Nephron progenitor cell (in vitro differentiated cells): ENCODE measurements around the gene NLRC4.

Experiments used
- DNase-seq: peaks from one replicate; pipeline ENCODE4 v3.0.0; 2021
- H3K27ac Mint-ChIP-seq: 2 replicates; pipeline ENCODE4 v1.8.0; 2021; ENCODE audit warnings: mild to moderate bottlenecking, moderate library complexity, mixed read lengths
- H3K27me3 Mint-ChIP-seq: 2 replicates; pipeline ENCODE4 v1.8.0; 2021; ENCODE audit warnings: mild to moderate bottlenecking, low read depth, mixed read lengths; ENCODE audit not compliant: poor library complexity
- H3K36me3 Mint-ChIP-seq: 2 replicates; pipeline ENCODE4 v1.8.0; 2021; ENCODE audit warnings: low read depth, mixed read lengths
- H3K4me1 Mint-ChIP-seq: 2 replicates; pipeline ENCODE4 v1.8.0; 2021; ENCODE audit warnings: mixed read lengths
- H3K4me3 Mint-ChIP-seq: 2 replicates; pipeline ENCODE4 v1.8.0; 2021; ENCODE audit warnings: mild to moderate bottlenecking, moderate library complexity, mixed read lengths
- H3K9me3 Mint-ChIP-seq: 2 replicates; pipeline ENCODE4 v1.8.0; 2021; ENCODE audit warnings: mild to moderate bottlenecking, moderate library complexity, mixed read lengths
- TF ChIP-seq, protein P1 (sequence below): fragments of 200-600 bp; sonication (generic); IDR thresholded peaks from 2 replicates; pipeline ENCODE4 v1.5.0; 2021; ENCODE audit warnings: antibody characterized with exemption

The NLRC4 gene

DNA sequence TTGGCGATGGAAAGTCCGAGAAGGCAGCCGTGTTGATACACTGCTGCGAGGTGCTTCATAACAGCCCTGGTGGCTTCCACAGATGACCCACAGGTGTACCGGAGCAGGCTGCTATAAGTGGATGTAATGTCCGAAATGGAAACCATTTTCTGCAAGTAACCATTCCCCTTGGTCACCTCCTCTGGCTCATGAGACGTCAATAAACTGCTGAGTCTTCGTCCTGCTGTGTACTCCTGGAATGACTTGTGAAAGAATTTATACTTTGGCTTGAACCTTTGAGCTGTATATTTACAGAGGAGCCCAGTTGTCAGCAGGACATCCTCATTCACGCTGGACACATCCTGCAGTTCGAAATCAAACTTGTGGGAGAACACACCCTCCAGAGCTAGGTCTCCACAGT is 14.4 kb downstream of the NLRC4 start:
- Mint-ChIP-seq H3K9me3 (no peaks in the 10 kb centered on the region), H3K27ac (no peak overlapping the region), H3K4me1 (no peaks in the 10 kb centered on the region), H3K4me3 (no peak overlapping the region), H3K36me3 (no peaks in the 10 kb centered on the region), H3K27me3 (peaks cover 8% of the 10 kb centered on the region)
- DNase-seq = no peak
- TF ChIP-seq, protein P1, sequence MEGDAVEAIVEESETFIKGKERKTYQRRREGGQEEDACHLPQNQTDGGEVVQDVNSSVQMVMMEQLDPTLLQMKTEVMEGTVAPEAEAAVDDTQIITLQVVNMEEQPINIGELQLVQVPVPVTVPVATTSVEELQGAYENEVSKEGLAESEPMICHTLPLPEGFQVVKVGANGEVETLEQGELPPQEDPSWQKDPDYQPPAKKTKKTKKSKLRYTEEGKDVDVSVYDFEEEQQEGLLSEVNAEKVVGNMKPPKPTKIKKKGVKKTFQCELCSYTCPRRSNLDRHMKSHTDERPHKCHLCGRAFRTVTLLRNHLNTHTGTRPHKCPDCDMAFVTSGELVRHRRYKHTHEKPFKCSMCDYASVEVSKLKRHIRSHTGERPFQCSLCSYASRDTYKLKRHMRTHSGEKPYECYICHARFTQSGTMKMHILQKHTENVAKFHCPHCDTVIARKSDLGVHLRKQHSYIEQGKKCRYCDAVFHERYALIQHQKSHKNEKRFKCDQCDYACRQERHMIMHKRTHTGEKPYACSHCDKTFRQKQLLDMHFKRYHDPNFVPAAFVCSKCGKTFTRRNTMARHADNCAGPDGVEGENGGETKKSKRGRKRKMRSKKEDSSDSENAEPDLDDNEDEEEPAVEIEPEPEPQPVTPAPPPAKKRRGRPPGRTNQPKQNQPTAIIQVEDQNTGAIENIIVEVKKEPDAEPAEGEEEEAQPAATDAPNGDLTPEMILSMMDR = no peak

DNA sequence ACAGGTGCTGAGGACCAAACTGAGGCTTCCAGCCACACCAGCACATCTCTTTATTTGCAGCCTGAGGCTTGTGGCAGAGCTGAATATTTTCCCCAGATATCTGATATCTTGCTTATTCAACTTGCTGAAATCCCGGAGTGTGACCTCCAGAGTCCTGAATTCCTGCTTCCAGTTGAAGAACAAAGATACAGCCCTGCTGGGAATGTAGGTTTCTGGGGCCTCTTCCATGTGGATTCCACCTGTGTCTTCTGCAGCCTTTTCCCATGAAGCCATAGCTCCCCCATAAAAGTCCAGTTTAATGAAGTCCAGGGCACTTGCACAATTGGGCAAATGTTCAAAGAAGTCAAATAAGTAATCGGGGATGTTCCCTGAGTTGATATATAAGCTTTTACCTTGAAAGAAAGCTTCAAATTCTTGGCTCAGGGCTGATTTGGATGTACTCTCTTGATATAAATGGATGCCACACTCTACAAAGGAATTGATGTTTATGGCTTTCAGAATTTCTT is 14.9 kb downstream of the NLRC4 start:
- H3K4me3 Mint-ChIP-seq = no peak overlapping the region
- no peak overlapping the region for H3K27ac Mint-ChIP-seq
- no peaks in the 10 kb centered on the region for H3K9me3 Mint-ChIP-seq
- DNase-seq = no peak
- TF ChIP-seq, protein P1 = no peak
- no peaks in the 10 kb centered on the region for H3K36me3 Mint-ChIP-seq
- no peaks in the 10 kb centered on the region for H3K4me1 Mint-ChIP-seq
- peaks cover 8% of the 10 kb centered on the region for H3K27me3 Mint-ChIP-seq

DNA sequence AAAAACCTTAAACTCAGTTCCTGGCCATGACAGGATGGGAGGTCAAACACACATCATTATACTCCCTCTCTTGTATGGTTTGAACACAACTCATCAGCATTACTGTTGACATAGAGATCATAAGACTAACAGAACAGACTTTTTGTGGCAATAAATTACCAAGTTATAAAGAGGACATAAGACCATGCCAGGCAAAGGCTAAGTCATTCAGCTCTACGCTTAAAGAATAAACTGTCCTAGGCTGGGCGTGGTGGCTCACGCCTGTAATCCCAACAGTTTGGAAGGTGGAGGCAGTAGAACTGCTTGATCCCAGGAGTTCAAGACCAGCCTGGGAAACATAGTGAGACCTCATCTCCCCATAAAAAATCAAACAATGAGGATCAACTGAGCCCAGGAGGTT is 16.4 kb downstream of the NLRC4 start:
- H3K36me3 Mint-ChIP-seq = no peaks in the 10 kb centered on the region
- no peaks in the 10 kb centered on the region for H3K9me3 Mint-ChIP-seq
- no peak for DNase-seq
- peaks cover 8% of the 10 kb centered on the region for H3K27me3 Mint-ChIP-seq
- TF ChIP-seq, protein P1 = no peak
- no peak overlapping the region for H3K27ac Mint-ChIP-seq
- H3K4me3 Mint-ChIP-seq = no peak overlapping the region
- H3K4me1 Mint-ChIP-seq = no peaks in the 10 kb centered on the region

DNA sequence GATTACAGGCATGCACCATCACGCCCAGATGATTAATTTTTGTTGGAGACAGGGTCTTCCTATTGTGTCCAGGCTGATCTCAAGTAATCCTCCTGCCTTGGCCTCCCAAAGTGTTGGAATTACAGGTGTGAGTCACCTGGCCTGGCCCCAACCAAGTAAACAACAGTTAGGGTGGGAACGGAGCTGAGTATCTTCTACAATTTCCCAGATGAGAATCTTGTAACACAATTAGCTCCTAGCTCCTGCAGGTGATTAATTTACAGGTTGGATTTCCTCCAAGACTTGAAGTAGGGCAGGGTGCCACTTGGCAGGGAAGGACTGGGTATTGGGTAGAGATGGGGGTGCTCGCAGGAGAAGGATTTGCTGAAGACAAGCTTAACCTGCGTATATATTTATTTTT is 17.8 kb downstream of the NLRC4 start:
- Mint-ChIP-seq H3K4me3 (no peak overlapping the region), H3K27me3 (peaks cover 12% of the 10 kb centered on the region), H3K9me3 (no peaks in the 10 kb centered on the region), H3K4me1 (no peaks in the 10 kb centered on the region), H3K36me3 (no peaks in the 10 kb centered on the region), H3K27ac (no peak overlapping the region)
- TF ChIP-seq, protein P1 = no peak
- no peak for DNase-seq

DNA sequence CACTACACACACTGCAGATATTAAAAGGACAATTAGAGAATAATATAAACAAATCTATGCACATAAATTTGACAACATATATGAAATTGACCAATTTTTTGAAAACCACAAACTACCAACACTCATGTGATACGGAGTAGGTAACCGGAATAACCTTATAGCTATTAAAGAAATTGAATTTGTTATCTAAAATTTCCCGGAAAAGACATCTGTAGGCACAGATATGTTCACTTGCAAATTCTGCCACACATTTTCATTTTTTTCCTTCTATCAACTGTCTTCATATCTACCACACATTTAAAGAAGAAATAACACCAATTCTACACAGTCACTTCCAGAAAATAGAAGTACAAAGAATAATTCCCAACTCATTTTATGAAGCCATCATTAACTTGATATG is 22.4 kb downstream of the NLRC4 start:
- H3K36me3 Mint-ChIP-seq = no peaks in the 10 kb centered on the region
- H3K9me3 Mint-ChIP-seq = no peaks in the 10 kb centered on the region
- peaks cover 4% of the 10 kb centered on the region for H3K27me3 Mint-ChIP-seq
- TF ChIP-seq, protein P1 = no peak
- no peak for DNase-seq
- H3K4me1 Mint-ChIP-seq = peaks cover 6% of the 10 kb centered on the region
- H3K27ac Mint-ChIP-seq = no peak overlapping the region
- H3K4me3 Mint-ChIP-seq = no peak overlapping the region

DNA sequence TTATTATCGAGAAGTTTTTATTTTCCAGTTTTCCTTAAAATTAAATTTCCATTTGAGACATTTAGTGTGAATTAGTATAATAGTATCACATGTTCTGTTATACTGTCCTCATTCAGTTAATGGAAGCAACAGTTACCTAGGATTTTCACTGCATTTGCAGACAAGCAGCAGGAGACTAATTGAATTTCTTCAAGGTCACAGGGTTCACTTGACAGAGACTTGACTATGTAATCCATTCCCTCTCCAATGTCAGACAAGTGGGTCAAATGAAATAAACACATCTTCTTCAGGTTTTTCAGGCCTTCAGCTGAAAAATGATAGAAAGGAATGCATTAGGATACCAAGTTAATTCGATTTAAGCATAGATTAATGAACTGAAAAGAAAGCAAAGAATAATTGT is 26.7 kb downstream of the NLRC4 start:
- Mint-ChIP-seq H3K4me3 (no peak overlapping the region), H3K27ac (no peak overlapping the region), H3K4me1 (peaks cover 6% of the 10 kb centered on the region), H3K36me3 (peaks cover 6% of the 10 kb centered on the region), H3K9me3 (no peaks in the 10 kb centered on the region), H3K27me3 (peaks cover 4% of the 10 kb centered on the region)
- TF ChIP-seq, protein P1 = no peak
- DNase-seq = no peak
